Activated CD4-positive, CD25-positive, alpha-beta regulatory T cell (primary cell): ENCODE measurements around the gene ZC3HAV1L.
"Not testable (repeated sequence)": the region's sequence is repeated elsewhere in the genome, so short reads cannot be mapped to it uniquely, and the experiment has no call there.

Experiments
- DNase-seq, 4 experiments: peaks; one replicate each; lab custom pipeline; 2025; lab: John Stamatoyannopoulos, UW

Gene ZC3HAV1L

GRCh38 chr7:139018910-139019309 lies 16.9 kb downstream of the ZC3HAV1L start:
- DNase-seq = no peak

- peak in 2 of 4 experiments; percentile 19 to 22 for DNase-seq
Observed at GRCh38 chr7:139016931-139017511, 18.8 kb downstream of the ZC3HAV1L start.

GRCh38 chr7:139011373-139011772 lies 24.5 kb downstream of the ZC3HAV1L start:
- no peak for DNase-seq

- DNase-seq = no peak
Observed at GRCh38 chr7:139004321-139005090, 31.3 kb downstream of the ZC3HAV1L start.

- no peak for DNase-seq
Observed at GRCh38 chr7:138999414-138999813, 36.4 kb downstream of the ZC3HAV1L start.

- DNase-seq = no peak
Observed at GRCh38 chr7:138992052-138992531, 43.8 kb downstream of the ZC3HAV1L start.

GRCh38 chr7:138987686-138988085 lies 48.2 kb downstream of the ZC3HAV1L start:
- no peak for DNase-seq

- no peak for DNase-seq
Observed at GRCh38 chr7:138982204-138982623, 53.6 kb downstream of the ZC3HAV1L start.

- peak in 3 of 4 experiments; percentile 8 to 36 (median 27) for DNase-seq
Observed at GRCh38 chr7:138981332-138982203, 54.3 kb downstream of the ZC3HAV1L start, which contains the start of gene KIAA1549. KIAA1549 (minus strand) TSS chr7:138981389; CDS start chr7:138981269, 120 bp downstream.

GRCh38 chr7:138980563-138981291 lies 55.1 kb downstream of the ZC3HAV1L start:
- DNase-seq = no peak

- DNase-seq = no peak
Observed at GRCh38 chr7:138979988-138980562, 55.8 kb downstream of the ZC3HAV1L start.

GRCh38 chr7:138979226-138979979 lies 56.4 kb downstream of the ZC3HAV1L start:
- DNase-seq = no peak

- DNase-seq = no peak
Observed at GRCh38 chr7:138978541-138979184, 57.2 kb downstream of the ZC3HAV1L start.

GRCh38 chr7:138976161-138976560 lies 59.7 kb downstream of the ZC3HAV1L start:
- not testable (repeated sequence) for DNase-seq
